HG02885 (cell line): Measurements from ENCODE around the gene HIVEP3.
"Not testable (repeated sequence)": the region's sequence is repeated elsewhere in the genome, so short reads cannot be mapped to it uniquely, and the experiment has no call there.

Experiments used
- ATAC-seq: cut with Tn5 transposase; IDR thresholded peaks from one replicate; pipeline ENCODE4 v1.9.1; 2021; ENCODE audit warnings: mild to moderate bottlenecking; ENCODE audit not compliant: unreplicated experiment, poor library complexity

HIVEP3 gene

DNA sequence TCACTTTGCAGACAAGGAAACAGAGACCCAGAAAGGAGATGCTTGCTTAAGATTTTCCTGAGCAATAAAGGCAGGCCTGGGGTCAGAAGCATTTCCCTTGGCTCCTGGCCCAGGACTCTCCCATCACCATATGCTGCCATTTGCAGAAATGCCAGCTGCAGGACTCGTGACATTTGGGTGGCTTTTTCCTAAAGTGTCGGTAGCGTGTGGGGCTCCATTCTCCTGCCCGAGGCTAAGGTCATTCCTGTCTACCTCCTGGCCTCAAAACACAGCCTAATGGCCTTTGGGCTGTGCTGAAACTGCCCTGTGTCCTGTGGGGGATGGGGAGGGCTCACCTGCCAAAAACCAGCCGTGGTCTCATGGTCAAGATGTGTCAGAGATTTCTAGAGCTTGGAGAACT is 218.1 kb downstream of the HIVEP3 start:
- no peak for ATAC-seq

DNA sequence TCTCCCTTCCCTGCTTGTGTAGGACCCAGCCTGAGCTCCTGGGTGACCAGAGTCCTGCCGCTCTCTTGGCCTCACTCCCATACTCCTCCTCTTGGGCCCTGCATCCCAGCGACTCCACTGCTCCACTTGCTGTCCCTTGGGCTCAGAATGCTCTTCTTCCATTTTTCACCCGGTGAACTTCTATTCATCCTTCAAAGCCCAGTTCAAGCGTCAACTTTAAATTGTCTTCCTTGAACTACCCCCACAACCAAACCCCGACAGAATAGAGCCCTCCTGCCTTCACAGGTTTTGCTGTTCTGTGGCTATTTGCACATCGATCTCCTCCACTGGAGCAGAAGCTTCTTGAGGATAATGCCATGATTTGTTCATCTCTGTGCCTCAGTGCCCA is 218.9 kb downstream of the HIVEP3 start:
- ATAC-seq, result no peak

DNA sequence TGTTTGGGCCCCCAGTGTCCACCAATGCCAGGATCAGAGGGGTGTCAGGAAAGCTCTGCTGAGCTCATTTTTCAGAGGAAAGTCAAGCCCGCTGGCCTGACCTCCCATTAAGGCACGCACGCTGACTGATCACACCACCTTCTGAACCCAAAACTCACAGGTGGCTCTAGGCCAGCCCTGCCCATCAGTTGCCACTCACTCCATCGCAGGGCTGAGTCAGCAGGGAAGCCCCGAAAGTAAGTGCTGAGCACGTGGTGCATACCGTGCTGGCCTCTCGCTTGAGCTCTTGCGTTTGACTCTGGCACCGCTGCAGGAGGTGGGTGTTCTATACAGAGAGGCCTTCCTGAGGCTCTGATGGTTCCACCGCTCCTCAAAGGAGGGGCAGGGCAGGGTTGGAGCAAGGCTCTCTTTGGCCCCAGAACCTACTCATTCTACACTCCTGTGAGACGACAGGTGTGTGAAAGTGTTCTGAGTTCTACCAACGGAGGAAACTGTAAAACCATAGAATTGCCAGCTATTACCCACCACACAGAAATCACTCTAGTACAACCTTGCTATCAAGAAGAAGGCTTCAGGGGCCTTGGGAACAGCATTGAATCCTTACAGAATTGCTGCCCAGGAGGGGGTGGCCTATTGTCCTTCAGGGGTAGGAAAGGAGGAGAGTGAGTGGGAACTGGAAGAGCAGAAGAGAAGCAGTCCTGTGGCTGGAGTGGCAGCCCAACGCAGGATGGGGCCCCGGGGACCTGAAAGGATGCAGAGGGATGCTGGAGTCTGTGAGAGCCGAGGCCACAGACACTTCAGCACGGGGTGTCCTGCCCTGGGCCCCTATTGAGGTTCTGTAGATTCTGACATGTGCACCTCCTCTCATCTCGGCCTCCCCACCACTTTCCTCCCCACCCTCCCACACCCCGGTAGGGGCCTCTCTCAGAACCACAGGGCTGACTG is 219.5 kb downstream of the HIVEP3 start:
- peak; percentile 82 for ATAC-seq

DNA sequence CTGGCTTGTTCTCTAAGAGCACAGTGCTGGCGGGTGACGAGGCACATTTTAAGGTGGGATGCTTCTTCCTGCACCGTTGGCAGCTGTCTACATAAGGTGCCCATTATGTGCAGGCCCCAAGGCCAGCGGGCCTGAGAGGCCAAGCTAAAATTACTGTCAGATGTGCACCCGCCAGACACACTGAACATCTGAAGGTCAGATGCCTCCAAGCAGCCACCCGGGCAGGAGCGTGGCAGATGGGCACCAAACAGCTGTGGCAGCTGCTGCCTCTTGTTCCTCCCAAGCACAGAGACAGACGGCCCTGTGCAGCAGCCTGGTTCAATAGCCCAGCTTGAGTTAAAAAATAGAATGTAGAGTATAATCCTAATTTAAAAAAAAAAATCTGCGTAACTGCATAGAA is 222.3 kb downstream of the HIVEP3 start:
- ATAC-seq, result no peak

DNA sequence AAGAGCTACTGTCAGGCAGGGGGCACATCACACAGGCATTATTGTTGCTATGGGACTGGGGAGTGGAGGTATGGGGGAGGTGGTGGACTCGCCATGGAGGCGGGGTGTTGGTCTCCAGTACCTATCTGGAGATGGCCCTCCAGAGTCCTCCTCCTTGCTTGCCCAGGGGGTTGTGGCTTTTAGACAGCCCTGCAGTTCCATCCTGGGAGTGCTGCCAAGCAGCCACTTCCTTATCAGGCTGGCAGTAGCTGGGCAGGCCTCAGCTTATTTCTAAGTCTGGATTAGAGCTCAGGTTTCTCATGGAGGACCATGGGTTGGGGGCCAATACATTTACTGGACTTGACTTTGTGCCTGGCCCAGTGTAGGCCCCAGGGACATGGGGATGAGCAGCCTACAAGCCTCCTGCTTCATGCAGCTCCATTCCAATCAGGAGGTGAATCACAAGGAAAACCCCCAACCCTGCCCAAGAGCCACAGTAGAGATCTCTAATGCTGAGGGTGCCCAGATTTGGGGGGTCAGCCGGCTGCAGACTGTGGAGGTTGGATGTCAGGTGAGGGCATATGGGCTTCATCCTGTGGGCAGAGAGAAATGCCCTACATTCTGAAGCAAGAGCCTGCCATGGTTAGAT is 223.5 kb downstream of the HIVEP3 start:
- ATAC-seq, result no peak

DNA sequence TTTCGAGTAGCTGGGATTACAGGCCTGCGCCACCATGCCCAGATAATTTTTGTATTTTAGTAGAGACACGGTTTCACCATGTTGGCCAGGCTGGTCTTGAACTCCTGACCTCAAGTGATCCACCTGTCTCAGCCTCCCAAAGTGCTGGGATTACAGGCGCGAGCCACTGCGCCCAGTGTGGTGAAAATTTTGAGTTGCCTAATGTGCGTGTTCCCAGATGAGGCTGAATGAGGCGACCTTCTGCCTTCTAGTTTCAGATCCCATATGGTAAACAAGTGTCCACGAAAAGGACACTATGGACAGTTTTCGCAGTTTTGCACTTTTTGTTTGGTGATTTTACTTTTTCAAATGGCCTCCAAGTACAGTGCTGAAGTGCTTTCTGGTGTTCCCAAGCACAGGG is 226.8 kb downstream of the HIVEP3 start:
- ATAC-seq, result not testable (repeated sequence)

DNA sequence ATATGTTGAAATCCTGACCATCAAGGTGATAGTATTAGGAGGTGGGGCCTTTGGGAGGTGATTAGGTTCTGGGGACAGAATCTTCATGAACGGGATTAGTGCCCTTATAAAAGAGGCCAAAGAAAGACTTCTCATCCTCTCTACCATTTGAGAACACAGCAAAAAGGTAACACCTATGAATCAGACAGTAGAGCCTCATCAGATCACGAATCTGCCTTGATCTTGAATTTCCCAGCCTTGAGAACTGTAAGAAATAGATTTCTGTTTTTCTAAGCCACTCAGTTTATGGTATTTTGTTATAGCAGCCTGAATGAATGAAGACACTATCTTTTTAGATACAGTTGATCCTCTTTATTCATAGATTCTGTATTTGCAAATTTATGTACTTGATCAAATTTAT is 227.3 kb downstream of the HIVEP3 start:
- ATAC-seq, result no peak

DNA sequence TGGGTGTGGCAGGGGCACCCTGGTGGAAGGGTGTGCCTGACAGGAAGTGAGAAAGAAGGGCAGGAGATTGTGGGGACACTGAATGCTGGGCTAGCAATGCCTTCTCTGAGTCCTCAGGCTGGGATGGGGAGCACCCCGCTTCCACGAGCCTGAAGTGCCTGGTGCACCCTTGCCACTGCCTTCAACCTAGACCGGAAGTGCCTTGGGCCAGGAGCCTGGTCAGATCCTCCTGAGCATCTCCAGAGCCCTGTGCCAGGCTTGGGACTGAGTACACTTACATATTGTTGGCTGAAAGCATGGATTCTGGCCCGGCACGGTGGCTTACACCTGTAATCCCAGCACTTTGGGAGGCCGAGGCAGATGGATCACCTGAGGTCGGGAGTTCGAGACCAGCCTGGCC is 228.4 kb downstream of the HIVEP3 start:
- ATAC-seq, result no peak

DNA sequence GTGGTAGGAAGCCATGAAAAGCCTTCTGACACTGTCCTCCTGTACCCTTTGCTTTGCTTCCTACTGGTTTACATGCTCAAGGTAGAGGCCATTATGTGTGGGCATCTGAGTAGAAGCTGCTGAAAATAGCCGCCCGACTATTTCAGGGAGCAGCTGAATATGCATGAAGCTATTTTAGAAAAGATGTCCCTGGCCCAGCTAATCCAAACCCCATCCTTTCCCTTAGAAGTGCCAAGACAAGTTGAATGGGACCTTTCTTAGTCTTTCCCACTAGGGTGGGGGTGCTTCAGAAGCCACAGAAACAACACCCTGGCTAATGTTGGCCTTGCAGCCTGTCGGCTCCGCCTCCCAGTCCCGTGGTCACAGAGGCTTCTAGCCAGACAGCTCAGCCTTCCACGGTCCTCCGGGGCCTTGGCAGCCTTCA is 229.2 kb downstream of the HIVEP3 start:
- ATAC-seq, result no peak

DNA sequence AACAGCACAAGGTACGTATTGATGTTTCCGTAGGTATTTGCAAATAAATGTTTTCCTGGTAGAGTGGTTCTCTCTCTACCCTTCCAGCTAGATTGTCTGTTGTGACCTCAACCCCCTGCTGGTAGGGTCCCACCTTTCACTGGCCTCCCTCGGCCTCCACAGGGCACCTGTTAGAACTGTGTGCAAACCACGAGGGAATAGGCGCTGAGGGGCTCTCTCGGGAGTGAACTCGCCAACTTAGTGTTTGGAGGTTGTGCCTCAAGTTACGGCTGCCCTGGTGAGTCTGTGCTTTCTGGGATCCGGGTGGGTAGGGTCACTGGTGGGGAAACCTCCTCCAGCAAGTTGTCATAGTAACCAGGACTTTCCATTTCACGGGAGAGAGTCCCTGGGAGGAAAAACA is 229.6 kb downstream of the HIVEP3 start:
- no peak for ATAC-seq

DNA sequence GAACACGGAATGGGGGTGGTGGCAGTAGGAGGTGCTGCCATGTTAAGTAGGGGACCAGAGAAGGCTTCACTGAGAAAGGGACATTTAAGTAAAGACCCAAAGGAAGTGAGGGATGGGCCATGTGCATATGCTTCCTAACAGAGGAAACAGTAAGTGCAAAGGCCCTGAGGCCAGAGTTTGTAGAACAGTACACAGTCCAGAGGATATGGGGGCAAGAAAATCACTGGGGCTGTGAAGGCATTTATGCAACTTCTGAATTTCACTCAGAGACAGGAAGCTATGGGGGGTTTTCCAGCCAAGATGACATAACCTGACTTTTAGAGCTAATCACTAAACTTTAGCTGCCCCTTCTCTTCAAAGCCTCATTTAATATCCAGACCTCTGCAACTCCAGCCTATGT is 231.7 kb downstream of the HIVEP3 start:
- ATAC-seq, result no peak

DNA sequence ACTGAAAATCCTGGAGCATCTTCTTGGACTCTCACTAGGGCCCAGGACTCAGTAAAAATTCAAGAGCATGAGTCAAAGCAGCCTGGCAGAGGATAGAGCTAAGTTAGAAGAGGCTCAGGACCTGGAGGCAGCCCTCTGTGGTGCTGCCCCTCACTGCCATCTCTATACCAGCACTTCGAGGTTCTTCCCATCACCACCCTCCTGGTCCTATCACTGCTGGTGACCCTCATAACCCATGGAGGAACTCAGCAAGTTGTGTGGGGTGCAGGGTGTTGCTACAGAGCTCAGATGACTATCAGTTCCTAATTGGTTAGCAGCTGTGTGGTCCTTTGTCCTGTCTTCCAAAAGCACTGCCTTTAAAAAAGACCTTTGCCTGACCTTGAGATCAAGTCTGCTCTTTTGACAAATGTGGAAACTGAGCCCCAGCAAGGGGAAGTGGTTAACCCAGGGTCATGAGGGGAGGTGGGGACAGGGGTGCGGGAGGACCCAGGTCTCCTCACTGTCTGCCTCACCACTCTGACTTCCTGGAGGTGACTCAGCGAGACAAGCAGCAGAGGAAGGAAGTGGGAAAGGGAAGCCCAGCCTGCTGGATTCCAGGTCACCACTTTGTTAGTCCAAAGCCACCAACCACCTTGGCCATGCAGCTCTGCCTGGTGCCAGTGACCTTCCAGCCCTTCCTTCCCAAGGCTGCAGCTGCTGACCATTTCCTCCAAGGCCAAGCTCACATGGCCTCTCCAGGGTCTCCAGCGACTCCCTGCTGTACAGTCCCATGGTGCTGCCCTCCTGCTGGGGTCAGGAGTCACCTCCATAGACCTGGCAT is 234.8 kb downstream of the HIVEP3 start:
- no peak for ATAC-seq

DNA sequence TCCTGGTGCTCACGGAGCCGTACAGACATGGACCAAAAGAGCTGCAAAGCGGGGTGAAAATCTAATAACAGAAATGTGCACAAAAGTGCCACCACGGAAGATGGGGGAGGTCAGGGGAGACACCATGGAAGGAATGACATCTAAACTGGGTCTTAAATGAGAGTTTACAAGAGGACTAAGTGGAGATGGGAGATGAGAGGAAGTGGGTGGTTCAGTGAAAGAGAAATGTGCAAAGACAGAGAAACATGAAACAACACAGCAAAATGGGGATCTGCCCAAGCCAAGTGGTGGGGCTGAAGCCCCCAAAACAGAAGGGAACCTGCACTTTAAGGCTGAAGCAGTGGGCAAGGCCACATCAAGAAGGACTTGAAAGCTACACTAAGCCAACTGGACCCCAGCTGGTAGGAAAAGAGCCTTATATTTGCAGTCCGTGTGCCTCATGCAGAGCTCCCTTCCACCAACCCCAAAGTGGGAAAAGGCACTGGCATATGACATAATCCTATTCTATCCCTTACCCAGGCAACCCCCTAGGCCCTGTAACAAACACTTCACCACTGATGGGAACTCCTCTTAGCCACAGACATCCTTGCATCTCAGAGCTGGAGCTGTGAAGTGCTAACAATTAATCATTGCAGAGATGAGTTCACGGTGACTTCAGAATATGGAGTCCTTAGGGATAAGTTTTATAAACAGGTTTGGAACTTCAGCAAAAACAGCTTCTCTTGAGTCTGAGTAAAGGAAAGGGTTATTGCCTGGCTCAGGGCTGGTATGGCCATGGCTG is 235.7 kb downstream of the HIVEP3 start:
- ATAC-seq, result no peak

DNA sequence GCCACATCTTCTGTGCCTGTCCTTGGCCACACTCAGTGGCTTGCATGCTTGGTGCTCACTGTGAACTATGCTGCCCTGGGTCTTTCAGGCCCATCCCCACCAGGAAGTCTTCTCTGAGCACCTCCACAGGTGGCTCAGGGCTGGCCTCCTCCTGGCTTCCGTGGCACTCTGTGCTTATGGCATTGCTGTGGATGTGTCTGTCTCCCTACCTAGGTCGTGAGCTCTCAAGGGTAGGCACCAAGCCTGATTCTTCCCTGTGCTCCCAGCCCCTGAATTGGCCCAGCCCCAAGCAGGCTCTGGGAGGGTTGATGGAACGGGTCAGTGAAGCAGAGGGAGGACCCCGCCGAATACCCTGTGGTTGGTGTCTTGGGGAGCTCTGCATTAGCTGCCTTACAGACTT is 236.6 kb downstream of the HIVEP3 start:
- no peak for ATAC-seq

DNA sequence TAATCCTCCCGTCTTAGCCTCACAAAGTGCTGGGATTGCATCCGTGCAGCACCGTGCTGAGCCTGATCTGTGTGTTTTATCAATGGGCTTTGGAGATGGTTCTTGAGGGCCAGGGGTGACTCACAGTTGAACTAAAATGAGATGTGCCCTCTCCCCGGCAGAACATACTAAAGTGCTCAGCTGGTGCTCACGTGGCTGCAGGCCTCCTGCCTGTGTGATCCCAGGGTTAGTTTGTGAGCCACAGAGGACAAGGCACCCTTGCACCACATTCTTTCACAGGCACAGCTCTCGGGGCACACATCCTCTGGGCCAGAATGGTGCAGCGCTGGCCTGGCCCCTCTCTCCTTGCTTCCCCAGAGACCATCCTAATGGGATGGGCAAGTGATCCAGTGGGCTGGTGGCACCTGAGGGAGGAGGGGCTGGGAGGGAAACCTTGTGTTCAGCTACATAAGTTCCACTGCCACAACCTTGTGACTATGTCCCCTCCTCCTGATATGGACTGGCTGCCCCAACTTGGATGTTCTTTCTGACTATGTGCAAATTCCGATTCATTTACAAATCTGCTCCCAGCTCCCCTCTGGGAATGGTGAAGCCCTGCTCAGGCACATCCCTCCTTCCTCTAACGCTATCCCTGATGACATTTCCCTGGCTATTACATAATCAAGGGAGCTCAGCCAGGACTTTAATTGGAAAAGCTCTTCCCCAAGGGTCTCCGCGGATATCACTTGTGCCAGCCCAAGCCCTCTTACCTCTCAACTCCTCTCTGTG is 237.2 kb downstream of the HIVEP3 start:
- no peak for ATAC-seq

DNA sequence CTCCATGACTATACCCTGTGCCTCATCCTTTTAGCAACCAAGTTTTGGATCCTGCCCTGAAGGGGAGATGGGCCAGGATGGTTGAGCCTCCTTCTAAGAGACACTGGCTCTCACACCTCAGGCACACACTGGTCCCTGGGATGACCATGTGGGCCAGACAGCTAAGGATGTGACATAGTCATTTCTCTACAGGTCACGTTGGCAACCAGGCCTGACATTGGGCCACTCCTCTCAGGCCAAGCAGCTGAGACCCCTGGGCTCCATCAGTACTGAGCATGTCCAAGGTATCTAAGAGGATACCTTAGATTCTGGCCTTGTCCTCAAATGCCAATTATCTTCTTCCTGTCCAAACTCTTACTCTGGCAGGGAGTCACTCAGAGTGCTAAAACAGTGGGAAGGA is 238.7 kb downstream of the HIVEP3 start:
- ATAC-seq, result no peak

DNA sequence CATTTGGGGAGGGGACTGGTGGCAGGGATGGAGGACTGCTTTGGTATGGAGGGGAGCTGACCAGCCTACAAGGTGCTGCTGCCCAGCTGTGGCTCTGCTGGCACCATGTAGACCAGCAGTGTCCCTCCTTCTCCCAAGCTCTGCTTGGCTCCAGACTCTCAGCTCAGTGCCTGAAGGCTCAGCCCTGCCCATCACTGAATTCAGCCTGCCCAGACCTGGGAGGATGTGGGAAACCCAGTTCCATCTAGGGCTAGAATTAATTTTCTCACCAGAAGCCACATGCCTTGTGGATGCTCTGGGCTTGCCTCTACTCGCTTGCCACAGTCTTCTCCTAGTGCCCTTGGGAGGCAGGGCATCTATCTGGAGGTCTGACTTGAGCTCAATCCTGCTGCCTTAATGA is 239.2 kb downstream of the HIVEP3 start:
- no peak for ATAC-seq

DNA sequence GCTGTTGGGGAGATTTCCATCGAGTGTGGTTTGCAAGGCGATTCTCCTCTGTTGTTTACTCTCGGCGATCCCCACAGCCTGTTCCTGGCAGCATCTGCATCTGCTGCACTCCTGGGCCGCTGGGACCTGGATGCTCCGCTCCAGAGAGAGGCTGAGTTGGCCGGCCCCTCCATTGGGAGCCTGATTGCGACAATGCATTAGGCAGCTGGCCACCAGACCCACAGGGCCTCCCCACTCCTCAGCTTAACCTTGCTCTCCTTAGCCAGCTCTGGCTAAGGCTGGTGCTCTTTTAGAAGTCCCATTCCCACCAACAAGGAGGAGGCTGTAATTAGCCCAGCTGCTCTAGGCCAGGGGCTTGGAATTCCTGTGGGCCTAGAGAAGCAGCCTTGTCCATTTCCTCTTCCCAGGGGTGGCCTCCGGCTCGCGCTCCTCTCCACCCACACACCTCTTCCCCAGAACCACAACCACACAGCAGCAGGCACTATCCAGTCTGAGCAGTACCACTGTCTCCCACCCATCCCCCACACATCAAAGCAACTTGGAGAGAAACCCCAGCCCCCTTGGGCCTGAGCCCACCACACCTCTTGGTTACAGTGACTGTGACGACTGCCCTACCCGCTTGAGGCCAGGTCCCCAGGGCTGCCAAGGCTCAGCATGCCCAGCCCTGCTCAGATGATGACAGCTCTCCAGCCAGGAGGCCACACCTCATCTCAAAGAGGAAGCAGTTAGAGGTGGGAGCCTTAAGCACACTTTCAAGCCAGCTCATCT is 240.4 kb downstream of the HIVEP3 start:
- peak; percentile 49 for ATAC-seq

DNA sequence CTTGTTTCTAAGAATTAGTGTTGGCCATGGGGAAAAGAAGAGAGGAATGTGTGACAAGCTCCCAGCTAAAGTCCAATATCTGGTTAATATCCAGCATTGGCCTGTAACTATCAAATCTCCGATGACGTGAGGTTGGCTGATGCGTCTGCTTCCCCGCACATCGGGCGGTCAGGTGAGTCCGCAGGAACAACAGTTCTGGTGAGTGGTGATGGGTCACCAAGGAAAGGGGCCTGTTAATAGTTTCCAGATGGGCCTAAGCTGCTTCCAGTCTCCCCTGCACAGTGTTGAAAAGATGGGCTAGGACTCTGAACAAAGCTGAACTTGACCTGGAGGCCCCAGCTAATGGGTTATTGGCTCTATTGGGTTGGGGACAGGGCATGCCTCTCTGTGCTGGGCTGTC is 241.1 kb downstream of the HIVEP3 start:
- no peak for ATAC-seq
